A673 (cell line): Measurements from ENCODE around the gene CCDC73. TPM values are rescaled to one million over a fixed set of nuclear protein-coding genes. Genes with fewer than 3 reads are reported as not detected.

Source experiments
- BruUV-seq: library from RNA; stranded (reverse); fragments of 400-500 nt; replicated peaks from 2 replicates; lab custom pipeline; 2021; lab: Mats Ljungman, UMichigan
- CTCF ChIA-PET: fragments of 300-600 bp; sonication (Branson Sonifier 250); formaldehyde crosslinking; loops from one replicate; lab custom pipeline; 2022; ENCODE audit warnings: antibody characterized with exemption; lab: Charles Lee
- POLR2A ChIA-PET: fragments of 300-600 bp; sonication (Branson Sonifier 250); formaldehyde crosslinking; loops from one replicate; lab custom pipeline; 2022; ENCODE audit warnings: antibody characterized with exemption; ENCODE audit not compliant: low non-redundant PET; lab: Charles Lee
- DNase-seq: peaks from one replicate; pipeline ENCODE4 v3.0.0-alpha.2; 2015; ENCODE audit warnings: low spot score
- H3K27ac ChIP-seq: fragments of 200-600 bp; sonication (generic); 2 replicates; pipeline ENCODE4 v1.5.1; 2016; ENCODE audit warnings: mixed run types, low read depth, mild to moderate bottlenecking, mixed read lengths, antibody characterized with exemption, low read length; ENCODE audit not compliant: poor library complexity, severe bottlenecking
- H3K27me3 ChIP-seq: fragments of 200-600 bp; sonication (generic); replicated peaks from 2 replicates; pipeline ENCODE4 v1.6.1; 2017; ENCODE audit warnings: mixed run types, low read depth, mild to moderate bottlenecking, mixed read lengths, antibody characterized with exemption, low read length; ENCODE audit not compliant: insufficient read depth, poor library complexity
- H3K36me3 ChIP-seq: fragments of 200-600 bp; sonication (generic); 2 replicates; pipeline ENCODE4 v1.6.1; 2016; ENCODE audit warnings: mixed run types, mild to moderate bottlenecking, mixed read lengths, antibody characterized with exemption, low read length; ENCODE audit not compliant: insufficient read depth, poor library complexity, severe bottlenecking
- H3K4me1 ChIP-seq: fragments of 200-600 bp; sonication (generic); 2 replicates; pipeline ENCODE4 v1.6.1; 2017; ENCODE audit warnings: mixed run types, mild to moderate bottlenecking, mixed read lengths, antibody characterized with exemption, low read length; ENCODE audit not compliant: insufficient read depth, poor library complexity, severe bottlenecking
- H3K4me3 ChIP-seq: fragments of 200-600 bp; sonication (generic); 2 replicates; pipeline ENCODE4 v1.5.1; 2016; ENCODE audit warnings: low read depth, mixed run types, mild to moderate bottlenecking, mixed read lengths, low read length; ENCODE audit not compliant: poor library complexity, severe bottlenecking
- H3K9me3 ChIP-seq: fragments of 200-600 bp; sonication (generic); 2 replicates; pipeline ENCODE4 v1.6.1; 2016; ENCODE audit warnings: mixed run types, low read depth, mild to moderate bottlenecking, mixed read lengths, antibody characterized with exemption, low read length; ENCODE audit not compliant: poor library complexity, severe bottlenecking
- CTCF ChIP-seq: fragments of 300-800, 200-600 bp; sonication (generic); conservative IDR thresholded peaks from 2 replicates; pipeline ENCODE4 v1.5.1; 2017; ENCODE audit warnings: low read depth, mild to moderate bottlenecking, antibody characterized with exemption, low read length, moderate library complexity, mixed read lengths
- EZH2 ChIP-seq: fragments of 200-600 bp; sonication (generic); IDR thresholded peaks from 2 replicates; pipeline ENCODE4 v1.6.1; 2017; ENCODE audit warnings: borderline replicate concordance, low read depth, mild to moderate bottlenecking, mixed read lengths, antibody characterized with exemption, low read length; ENCODE audit not compliant: poor library complexity, severe bottlenecking
- intact Hi-C: fragments of 100-400 bp; cut with micrococcal nuclease; formaldehyde crosslinking; loops from one replicate; pipeline ENCODE4 v1.10.0; 2022; ENCODE audit not compliant: unreplicated experiment
- total RNA-seq: library from RNA; stranded (reverse); gene quantifications from 2 replicates; pipeline ENCODE4 v1.2.3, GENCODE V29; 2021

Gene CCDC73
- total RNA-seq, 1 experiment from 2014 or later = not detected

DNA sequence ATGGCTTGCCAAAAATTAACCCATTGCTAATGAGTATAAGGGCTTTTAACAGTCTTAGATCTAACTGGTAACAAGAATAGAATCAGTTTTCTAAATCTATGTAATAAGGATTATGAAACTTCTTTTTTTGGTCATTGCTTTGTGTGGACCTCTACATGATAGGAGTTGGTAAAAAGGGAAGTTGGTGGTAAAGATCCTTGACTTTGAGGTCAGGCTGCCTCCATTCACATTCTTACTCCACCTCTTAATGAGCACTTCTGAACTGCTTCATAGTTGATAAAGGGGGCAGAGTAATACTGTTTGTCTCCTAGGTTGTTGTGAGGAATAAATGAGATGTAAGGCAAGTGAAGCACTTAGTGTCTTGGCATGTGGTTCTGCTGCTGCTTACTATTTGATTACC is 200.2 kb downstream of the CCDC73 start:
- CTCF ChIA-PET = interaction anchor here (0.5 kb wide), 1 partner anchor 43 kb away, joined by 13 read pairs; no protein-coding TSS in a partner anchor
- H3K36me3 ChIP-seq = peaks cover 98% of the 10 kb centered on the region
- no peak for TF ChIP-seq EZH2
- no peak for TF ChIP-seq CTCF
- H3K9me3 ChIP-seq = no peaks in the 10 kb centered on the region
- intact Hi-C loops = no loop called here
- POLR2A ChIA-PET = interaction anchor here (0.7 kb wide), 1 partner anchor 20 kb away, joined by 4 read pairs; no protein-coding TSS in a partner anchor
- H3K27ac ChIP-seq = no peak overlapping the region
- peaks cover 7% of the 10 kb centered on the region for H3K4me1 ChIP-seq
- no peak for DNase-seq
- no peak overlapping the region for H3K4me3 ChIP-seq
- H3K27me3 ChIP-seq = no peaks in the 10 kb centered on the region
- BruUV-seq = no TSS peak

DNA sequence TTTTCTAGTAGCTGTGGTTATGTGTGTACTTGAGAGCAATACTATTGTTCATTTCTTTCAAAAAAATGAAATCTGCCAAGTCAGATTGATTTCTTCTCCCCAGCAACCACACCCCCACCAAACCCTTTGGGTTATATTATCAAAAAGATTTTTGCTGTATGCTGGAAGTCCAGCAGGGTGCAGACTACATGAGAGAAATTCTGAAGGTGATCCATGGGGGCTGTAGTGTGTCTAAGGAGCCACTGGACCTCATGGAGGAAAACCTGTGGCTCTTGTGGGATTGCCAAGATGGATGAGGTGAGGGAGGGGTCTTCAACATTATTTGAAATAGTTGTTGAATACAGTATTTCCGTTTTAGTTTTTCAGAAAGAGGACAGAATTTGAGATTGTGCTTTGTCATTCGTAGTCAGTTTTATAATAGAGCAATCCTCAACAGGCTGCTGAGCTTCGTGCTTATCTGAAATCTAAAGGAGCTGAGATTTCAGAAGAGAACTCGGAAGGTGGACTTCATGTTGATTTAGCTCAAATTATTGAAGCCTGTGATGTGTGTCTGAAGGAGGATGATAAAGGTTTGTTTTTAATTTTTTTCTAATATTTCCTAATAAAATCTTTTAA is 207.8 kb downstream of the CCDC73 start:
- Histone ChIP-seq H3K27me3 (no peaks in the 10 kb centered on the region), H3K9me3 (no peaks in the 10 kb centered on the region), H3K4me3 (peak overlapping the region; percentile 2), H3K36me3 (peaks cover 50% of the 10 kb centered on the region), H3K27ac (peak overlapping the region; percentile 28), H3K4me1 (peaks cover 33% of the 10 kb centered on the region)
- DNase-seq = peak; percentile 88
- TF ChIP-seq CTCF (peak; percentile 79), EZH2 (no peak)
- ChIA-PET POLR2A (no interaction called here), CTCF (interaction anchor here (1.5 kb wide), 1 partner anchor 200 kb away, joined by 5 read pairs; no protein-coding TSS in a partner anchor)
- intact Hi-C loops = no loop called here
- BruUV-seq = no TSS peak

- Histone ChIP-seq H3K9me3 (no peaks in the 10 kb centered on the region), H3K27ac (peak overlapping the region; percentile 91), H3K4me1 (peaks cover 33% of the 10 kb centered on the region), H3K27me3 (no peaks in the 10 kb centered on the region), H3K4me3 (peak overlapping the region; percentile 67), H3K36me3 (peaks cover 32% of the 10 kb centered on the region)
- intact Hi-C loops = loop anchor here (5.0 kb wide), 1 partner anchor 198 kb away; no protein-coding TSS in a partner anchor
- CTCF ChIA-PET = interaction anchor here (1.9 kb wide), 1 partner anchor 261 kb away, joined by 6 read pairs; no protein-coding TSS in a partner anchor
- peak; percentile 50 for DNase-seq
- TF ChIP-seq CTCF (no peak), EZH2 (no peak)
- POLR2A ChIA-PET = no interaction called here
- BruUV-seq = TSS peak; percentile 47
Measured at GRCh38 chr11:32584921-32585320, 209.5 kb downstream of the CCDC73 start.
